A549 treated with CORT108297 at 1 μM for 4 hours (cell line): ENCODE results near the gene YIF1A. TPM values are rescaled to one million over a fixed set of nuclear protein-coding genes. Genes with fewer than 3 reads are reported as not detected.

ENCODE experiments used
- total RNA-seq: library from RNA; stranded (reverse); fragments of 200-300 nt; extraction: Qiagen RNA extraction; gene quantifications from 5 replicates; pipeline ENCODE4 v1.2.3, GENCODE V29; 2022

YIF1A gene, protein sequence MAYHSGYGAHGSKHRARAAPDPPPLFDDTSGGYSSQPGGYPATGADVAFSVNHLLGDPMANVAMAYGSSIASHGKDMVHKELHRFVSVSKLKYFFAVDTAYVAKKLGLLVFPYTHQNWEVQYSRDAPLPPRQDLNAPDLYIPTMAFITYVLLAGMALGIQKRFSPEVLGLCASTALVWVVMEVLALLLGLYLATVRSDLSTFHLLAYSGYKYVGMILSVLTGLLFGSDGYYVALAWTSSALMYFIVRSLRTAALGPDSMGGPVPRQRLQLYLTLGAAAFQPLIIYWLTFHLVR
- 94.0 to 127 TPM (median 124 TPM) in 5 replicates for total RNA-seq

DNA sequence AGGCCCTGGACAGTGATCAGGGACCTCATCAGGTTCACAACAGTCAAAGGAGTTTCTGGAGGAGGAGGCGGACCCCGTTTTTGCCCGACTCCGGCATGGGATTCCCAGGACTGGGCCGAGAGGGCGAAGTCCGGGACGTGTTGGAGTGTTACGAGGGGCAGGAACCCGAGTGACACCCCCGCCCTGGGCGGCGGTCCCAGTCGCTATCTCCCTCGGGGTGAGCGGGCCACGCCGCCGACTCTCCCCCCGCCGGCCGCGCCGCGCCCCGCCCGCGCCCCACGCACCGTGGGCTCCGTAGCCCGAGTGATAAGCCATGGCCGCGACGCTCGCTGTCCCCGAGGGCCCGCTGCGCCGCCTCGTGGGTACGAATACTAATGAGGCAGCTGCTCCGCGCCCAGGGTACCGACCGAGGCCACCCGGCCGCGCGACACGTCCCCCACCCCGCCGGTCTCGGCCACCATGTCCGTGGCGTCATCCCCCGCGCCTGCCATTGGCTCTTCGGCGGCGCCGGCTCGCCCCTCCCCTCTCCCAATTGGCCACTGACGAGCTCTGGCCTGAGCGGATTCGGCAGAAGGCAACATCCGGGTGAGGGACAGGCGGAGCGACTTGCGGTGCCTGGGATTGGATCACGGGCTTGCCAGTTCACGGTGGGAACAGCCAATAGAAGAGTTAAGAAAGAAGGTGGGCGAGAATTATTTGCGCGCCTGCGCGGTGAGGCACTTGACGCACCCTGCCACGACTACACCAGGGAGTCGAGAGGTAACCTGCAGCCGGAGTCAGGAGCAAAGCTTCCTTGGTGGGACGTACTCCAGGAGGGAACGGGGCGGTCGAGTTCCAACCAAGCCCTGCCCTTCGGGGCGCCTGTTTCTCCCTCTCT lies at the start of gene YIF1A:
YIF1A (minus strand) TSS at position 473 of the 877 bp plus-strand sequence; CDS start at position 315, 158 bp downstream.

DNA sequence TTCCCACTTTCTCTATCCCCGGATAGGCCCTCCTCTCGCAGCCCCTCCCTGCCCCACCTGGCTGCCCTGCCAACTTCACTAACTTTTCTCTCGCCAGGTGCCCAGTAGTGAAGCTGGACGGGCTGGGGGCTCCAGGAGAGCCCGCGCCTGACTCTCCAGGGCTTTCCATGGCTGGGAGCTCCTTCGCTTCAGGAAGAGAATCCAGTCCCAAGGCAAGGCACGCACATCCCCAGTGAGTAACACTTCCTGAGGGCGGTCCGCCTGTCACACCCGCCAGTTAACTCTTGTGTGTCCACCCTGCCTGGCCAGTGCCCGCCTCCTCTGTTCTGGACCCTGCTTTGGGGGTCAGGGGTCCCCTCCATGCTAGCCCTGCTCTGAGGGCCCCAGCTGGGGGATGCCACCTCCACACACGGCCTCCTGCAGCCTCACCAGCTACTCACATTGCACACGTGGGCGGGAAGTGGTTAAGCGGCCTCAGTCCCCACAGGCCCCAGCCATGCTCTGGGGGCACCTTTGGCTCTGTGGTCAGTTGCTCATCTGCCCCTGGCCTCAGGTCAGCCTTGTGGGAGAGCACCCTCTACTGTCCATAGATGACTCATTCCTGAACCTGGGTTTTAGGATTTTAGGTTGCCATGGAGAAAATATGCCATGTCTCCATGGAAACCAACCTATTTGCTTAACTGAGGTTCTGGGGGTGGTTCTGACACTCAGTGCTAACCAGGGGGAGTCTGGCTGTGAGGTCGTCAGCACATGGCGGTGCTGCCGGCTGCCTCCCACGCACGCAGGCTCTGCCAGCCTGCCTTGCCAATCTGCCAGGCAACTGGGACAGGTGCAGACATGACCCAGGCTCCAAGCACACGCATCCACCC lies 47.5 kb upstream of the YIF1A start, which contains the start of gene RIN1:
RIN1 (minus strand) TSS at position 201 of the 869 bp plus-strand sequence; CDS start at position 169, 32 bp downstream.

DNA sequence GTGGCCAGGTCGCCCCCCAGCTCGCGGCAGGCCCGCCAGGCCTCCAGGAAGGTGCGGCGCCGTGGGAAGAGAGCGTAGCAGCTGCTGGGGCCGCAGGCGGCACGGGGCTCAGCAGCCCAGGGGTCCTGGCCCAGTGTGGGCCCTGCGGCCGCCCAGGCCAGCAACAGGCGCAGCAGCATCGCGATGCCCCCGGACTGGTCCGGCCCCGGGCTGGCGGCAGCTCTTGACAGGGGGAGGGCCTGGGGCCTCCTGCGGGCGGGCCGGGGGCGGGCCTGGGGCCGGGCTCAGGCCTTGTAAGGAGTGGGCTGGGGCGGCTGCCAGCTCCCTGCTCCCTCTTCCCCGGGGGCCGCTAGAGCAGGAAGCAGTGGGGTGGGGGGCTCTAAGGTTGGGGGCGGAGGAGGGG lies 27.9 kb upstream of the YIF1A start, which contains the start of gene CD248:
CD248 (minus strand) TSS at position 196 of the 403 bp plus-strand sequence; CDS start at position 179, 17 bp downstream.

GRCh38 chr11:66291706-66292542 lies 3.0 kb upstream of the YIF1A start, which contains the start of gene TMEM151A:
Gene TMEM151A, plus strand, starts transcription at chr11:66291894. Its CDS starts 120 bp downstream, at chr11:66292014.

DNA sequence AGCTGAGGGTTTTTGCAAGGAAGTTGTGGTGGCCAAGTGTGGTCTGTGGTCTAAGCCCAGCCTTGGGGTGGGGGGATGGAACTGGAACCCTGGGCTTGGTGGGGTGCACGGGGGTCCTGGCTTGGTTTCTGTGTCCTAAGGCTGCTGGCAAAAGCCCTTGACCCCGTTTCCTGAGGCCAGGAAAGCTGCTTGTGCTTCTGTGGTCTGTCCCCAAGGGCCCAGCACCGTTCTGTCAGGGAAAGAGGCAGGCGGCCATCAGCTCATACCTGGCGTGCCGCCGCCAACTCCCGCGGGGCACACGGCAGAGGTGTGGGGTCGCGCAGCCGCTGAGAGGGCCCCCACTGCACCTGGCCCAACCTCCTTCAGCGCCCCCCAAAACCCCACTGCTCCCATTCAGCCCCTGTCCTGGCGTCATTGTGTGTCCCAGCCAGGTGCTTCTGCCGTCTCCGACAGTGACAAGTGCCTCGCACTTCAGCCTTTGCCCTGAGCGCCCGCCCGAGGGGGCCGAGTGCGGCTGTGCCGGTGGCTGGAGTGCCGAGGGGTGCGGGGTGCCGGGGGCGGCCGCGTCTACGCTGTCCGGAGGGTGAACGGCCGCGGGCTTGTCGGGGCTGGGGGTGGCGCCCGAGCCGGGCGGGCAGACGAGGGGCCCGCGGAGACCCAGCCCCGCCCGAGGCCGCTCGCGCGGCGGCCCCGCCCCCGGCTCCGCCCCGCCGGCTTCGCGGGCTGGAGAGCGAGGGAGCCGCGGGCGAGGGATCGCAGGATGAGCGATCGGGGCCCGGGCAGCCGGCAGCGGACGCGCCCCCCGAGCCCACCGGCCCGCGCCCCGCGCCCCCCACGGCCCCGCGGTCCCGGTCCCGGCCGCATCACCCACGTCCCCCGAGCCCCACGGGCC lies 11.2 kb downstream of the YIF1A start, which contains the start of gene CNIH2:
CNIH2 (plus strand) TSS at position 705 of the 892 bp plus-strand sequence. CDS start 282 bp downstream, outside the sequence.

GRCh38 chr11:66268244-66268951 lies 20.5 kb downstream of the YIF1A start, which contains the start of gene RAB1B:
Gene RAB1B, plus strand, starts transcription at chr11:66268639. Its CDS starts 41 bp downstream, at chr11:66268680.

Other genes with a start within 250 kb of the YIF1A start
- not detected in 5 replicates for gene GAL3ST3, start 240.0 kb downstream of the YIF1A start, total RNA-seq
- gene SF3B2, start 236.8 kb downstream of the YIF1A start, total RNA-seq, result 166 to 184 TPM (median 170 TPM) in 5 replicates
- 48.9 to 85.2 TPM (median 76.8 TPM) in 5 replicates for gene PACS1, start 218.9 kb downstream of the YIF1A start, total RNA-seq
- 38.4 to 49.2 TPM (median 46.1 TPM) in 5 replicates for gene KLC2, start 31.4 kb downstream of the YIF1A start, total RNA-seq
- gene RAB1B, start 20.5 kb downstream of the YIF1A start, total RNA-seq, result 123 to 151 TPM (median 149 TPM) in 5 replicates
- 1.6 to 2.5 TPM (median 2.4 TPM) in 5 replicates for gene CNIH2, start 11.0 kb downstream of the YIF1A start, total RNA-seq
- gene TMEM151A, start 2.8 kb upstream of the YIF1A start, total RNA-seq, result 1.8 to 4.6 TPM (median 3.3 TPM) in 5 replicates
- not detected in 5 replicates for gene CD248, start 27.9 kb upstream of the YIF1A start, total RNA-seq
- 28.4 to 46.9 TPM (median 39.6 TPM) in 5 replicates for gene RIN1, start 47.3 kb upstream of the YIF1A start, total RNA-seq
- gene BRMS1, start 56.0 kb upstream of the YIF1A start, total RNA-seq, result 81.3 to 101 TPM (median 89.5 TPM) in 5 replicates
- 15.1 to 20.3 TPM (median 19.1 TPM) in 5 replicates for gene B4GAT1, start 58.5 kb upstream of the YIF1A start, total RNA-seq
- gene SLC29A2, start 82.6 kb upstream of the YIF1A start, total RNA-seq, result 3.1 to 5.3 TPM (median 4.5 TPM) in 5 replicates
- gene NPAS4, start 131.9 kb upstream of the YIF1A start, total RNA-seq, result not detected in 5 replicates
- 91.9 to 118 TPM (median 107 TPM) in 5 replicates for gene MRPL11, start 149.7 kb upstream of the YIF1A start, total RNA-seq
- 4.0 to 6.8 TPM (median 5.9 TPM) in 5 replicates for gene PELI3, start 177.8 kb upstream of the YIF1A start, total RNA-seq
- 50.3 to 58.1 TPM (median 55.8 TPM) in 5 replicates for gene DPP3, start 191.3 kb upstream of the YIF1A start, total RNA-seq
- gene BBS1, start 221.5 kb upstream of the YIF1A start, total RNA-seq, result 8.3 to 10.7 TPM (median 9.6 TPM) in 5 replicates